Measurements from ENCODE around the gene TGM2.

TGM2 gene

DNA sequence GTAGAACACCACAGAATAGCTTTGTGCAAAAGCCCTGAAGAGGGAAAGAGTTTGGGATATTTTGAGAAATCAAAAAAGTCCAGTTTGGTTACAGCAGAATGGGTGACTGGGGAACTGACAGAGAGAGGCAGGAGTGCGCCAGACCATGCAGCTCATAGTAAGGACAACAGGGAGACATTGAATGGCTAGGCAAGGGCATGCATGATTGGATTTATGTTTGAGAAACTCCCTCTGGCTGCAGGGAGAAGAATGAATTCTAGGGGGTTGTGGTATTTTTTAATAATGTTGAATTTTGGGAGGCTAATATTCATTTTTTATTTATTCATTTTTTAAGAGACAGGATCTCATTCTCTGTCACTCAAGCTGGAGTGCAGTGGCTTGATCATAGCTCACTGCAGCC lies 49.9 kb downstream of the TGM2 start (continued):
- TF ChIP-seq, protein P1, sequence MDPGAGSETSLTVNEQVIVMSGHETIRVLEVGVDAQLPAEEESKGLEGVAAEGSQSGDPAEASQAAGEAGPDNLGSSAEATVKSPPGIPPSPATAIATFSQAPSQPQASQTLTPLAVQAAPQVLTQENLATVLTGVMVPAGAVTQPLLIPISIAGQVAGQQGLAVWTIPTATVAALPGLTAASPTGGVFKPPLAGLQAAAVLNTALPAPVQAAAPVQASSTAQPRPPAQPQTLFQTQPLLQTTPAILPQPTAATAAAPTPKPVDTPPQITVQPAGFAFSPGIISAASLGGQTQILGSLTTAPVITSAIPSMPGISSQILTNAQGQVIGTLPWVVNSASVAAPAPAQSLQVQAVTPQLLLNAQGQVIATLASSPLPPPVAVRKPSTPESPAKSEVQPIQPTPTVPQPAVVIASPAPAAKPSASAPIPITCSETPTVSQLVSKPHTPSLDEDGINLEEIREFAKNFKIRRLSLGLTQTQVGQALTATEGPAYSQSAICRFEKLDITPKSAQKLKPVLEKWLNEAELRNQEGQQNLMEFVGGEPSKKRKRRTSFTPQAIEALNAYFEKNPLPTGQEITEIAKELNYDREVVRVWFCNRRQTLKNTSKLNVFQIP (CRISPR knock-in tag; IDR thresholded peaks at IDR 0.05; ENCODE audit: borderline replicate concordance, low read depth), result no peak
- TF ChIP-seq PPARA (CRISPR knock-in tag; IDR thresholded peaks at IDR 0.05; ENCODE audit: borderline replicate concordance) (no peak), BACH2 (CRISPR knock-in tag; IDR thresholded peaks at IDR 0.05; ENCODE audit: borderline replicate concordance) (no peak), RARB (CRISPR knock-in tag; IDR thresholded peaks at IDR 0.05) (no peak), TOX (CRISPR knock-in tag; IDR thresholded peaks at IDR 0.05; ENCODE audit: borderline replicate concordance) (no peak), ISL1 (CRISPR knock-in tag; IDR thresholded peaks at IDR 0.05) (no peak)

DNA sequence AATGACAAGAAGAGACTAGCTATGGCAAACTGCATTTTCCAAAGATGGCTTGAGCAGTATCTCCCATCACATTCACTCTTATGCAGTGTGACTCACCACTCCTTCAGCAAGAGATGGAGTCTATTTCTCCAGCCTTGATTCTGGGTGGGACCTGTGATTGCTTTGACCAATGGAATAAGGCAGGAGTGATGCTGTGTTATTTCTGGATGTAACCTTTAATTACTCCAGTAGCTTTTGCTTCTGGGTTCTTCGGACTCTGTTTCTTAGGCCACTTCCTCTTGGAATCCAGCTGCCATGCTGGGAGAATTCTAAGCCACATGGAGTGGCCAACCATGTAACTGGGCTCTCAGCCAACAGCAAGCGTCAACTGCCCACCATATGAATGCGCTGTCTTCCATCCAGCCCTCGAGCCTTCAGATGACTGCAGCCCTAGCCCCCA lies 50.7 kb downstream of the TGM2 start:
- no peak for TF ChIP-seq TCF4 (CRISPR knock-in tag; IDR thresholded peaks at IDR 0.05; ENCODE audit: borderline replicate concordance)
- TF ChIP-seq ISL1 (CRISPR knock-in tag; IDR thresholded peaks at IDR 0.05), result no peak
- TF ChIP-seq ESRRG (CRISPR knock-in tag; IDR thresholded peaks at IDR 0.05), result no peak
- no peak for TF ChIP-seq ZFP30 (CRISPR knock-in tag; IDR thresholded peaks at IDR 0.05)
- no peak for TF ChIP-seq ZFP3 (CRISPR knock-in tag; IDR thresholded peaks at IDR 0.05)
- TF ChIP-seq, protein P2, sequence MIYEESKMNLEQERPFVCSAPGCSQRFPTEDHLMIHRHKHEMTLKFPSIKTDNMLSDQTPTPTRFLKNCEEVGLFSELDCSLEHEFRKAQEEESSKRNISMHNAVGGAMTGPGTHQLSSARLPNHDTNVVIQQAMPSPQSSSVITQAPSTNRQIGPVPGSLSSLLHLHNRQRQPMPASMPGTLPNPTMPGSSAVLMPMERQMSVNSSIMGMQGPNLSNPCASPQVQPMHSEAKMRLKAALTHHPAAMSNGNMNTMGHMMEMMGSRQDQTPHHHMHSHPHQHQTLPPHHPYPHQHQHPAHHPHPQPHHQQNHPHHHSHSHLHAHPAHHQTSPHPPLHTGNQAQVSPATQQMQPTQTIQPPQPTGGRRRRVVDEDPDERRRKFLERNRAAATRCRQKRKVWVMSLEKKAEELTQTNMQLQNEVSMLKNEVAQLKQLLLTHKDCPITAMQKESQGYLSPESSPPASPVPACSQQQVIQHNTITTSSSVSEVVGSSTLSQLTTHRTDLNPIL (CRISPR knock-in tag; IDR thresholded peaks at IDR 0.05; ENCODE audit: low read depth), result no peak
- no peak for TF ChIP-seq ZNF8 (CRISPR knock-in tag; IDR thresholded peaks at IDR 0.05)
- TF ChIP-seq OSR1 (CRISPR knock-in tag; IDR thresholded peaks at IDR 0.05), result no peak
- ATAC-seq, result peak; percentile 60

DNA sequence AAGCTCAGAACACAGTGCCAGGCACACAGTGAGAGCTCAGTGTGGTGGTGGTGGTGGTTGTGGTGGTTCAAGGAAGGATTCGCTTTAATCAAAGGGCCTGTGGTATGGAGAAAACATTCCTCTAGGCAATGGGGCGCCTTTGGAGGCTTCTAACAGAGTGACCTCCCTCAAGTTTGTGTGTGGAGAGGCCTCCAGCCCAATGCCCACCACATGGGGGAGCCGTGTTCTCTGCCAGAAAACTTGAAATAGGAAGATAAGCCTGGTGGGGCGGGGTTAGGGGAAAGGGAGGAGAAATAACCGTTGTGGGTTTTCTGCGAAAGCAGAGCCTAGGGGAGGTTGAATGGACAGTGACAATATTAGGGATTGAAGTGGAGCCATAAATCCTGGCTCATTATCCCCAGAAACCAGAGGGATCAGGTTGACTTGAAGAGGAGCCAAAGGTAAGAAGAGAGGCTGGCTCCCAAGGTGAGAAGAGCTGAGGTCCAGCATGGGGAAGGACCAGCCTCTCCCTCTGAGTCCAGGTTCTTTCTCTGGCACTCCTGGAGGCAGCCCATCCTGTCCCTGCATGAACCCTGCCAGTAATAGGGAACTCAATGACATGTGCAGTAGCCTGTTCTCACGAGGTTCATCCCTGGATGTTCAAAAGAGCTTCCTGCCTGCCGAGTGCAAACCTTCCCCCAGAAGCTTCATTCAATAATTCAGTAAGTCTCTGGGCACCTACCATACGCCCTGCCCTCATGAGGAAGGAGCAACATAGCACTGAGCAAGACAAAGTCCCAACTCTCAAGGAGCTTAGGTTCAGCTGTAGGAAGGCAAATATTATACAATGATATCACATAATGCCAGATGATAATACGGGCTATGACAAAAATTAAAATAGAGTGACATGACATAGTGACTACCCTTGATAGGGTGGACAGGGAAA lies 51.4 kb downstream of the TGM2 start:
- TF ChIP-seq TCF4 (CRISPR knock-in tag; IDR thresholded peaks at IDR 0.05; ENCODE audit: borderline replicate concordance) (no peak), TSHZ2 (CRISPR knock-in tag; IDR thresholded peaks at IDR 0.05) (no peak), GLIS3 (CRISPR knock-in tag; IDR thresholded peaks at IDR 0.05) (no peak), ESRRG (CRISPR knock-in tag; IDR thresholded peaks at IDR 0.05) (no peak), TOX (CRISPR knock-in tag; IDR thresholded peaks at IDR 0.05; ENCODE audit: borderline replicate concordance) (no peak), ZNF8 (CRISPR knock-in tag; IDR thresholded peaks at IDR 0.05) (no peak)
- 0 out of 3 replicates have a peak, but pooled peaks have one; percentile 4 for ATAC-seq

GRCh38 chr20:38112930-38113294 lies 52.2 kb downstream of the TGM2 start:
- TF ChIP-seq ZNF565 (CRISPR knock-in tag; conservative IDR thresholded peaks at IDR 0.05; ENCODE audit: low read depth), result no peak
- no peak for TF ChIP-seq CSDC2 (CRISPR knock-in tag; IDR thresholded peaks at IDR 0.05)
- TF ChIP-seq GLIS3 (CRISPR knock-in tag; IDR thresholded peaks at IDR 0.05), result no peak
- TF ChIP-seq, protein P1 (CRISPR knock-in tag; IDR thresholded peaks at IDR 0.05; ENCODE audit: borderline replicate concordance, low read depth), result no peak
- TF ChIP-seq, protein P3, sequence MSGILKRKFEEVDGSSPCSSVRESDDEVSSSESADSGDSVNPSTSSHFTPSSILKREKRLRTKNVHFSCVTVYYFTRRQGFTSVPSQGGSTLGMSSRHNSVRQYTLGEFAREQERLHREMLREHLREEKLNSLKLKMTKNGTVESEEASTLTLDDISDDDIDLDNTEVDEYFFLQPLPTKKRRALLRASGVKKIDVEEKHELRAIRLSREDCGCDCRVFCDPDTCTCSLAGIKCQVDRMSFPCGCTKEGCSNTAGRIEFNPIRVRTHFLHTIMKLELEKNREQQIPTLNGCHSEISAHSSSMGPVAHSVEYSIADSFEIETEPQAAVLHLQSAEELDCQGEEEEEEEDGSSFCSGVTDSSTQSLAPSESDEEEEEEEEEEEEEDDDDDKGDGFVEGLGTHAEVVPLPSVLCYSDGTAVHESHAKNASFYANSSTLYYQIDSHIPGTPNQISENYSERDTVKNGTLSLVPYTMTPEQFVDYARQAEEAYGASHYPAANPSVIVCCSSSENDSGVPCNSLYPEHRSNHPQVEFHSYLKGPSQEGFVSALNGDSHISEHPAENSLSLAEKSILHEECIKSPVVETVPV (CRISPR knock-in tag; IDR thresholded peaks at IDR 0.05), result no peak
- no peak for ATAC-seq
